RPMI7951 (cell line): ENCODE results near the gene IL12RB1. TPM values are rescaled to one million over a fixed set of nuclear protein-coding genes. Genes with fewer than 3 reads are reported as not detected.
A peak's percentile ranks its signal among the peaks of the same experiment; 100 is the strongest.
"Not testable (repeated sequence)": the region's sequence is repeated elsewhere in the genome, so short reads cannot be mapped to it uniquely, and the experiment has no call there.

Source experiments
- DNase-seq: peaks from one replicate; pipeline ENCODE4 v3.0.0-alpha.2; 2012; ENCODE audit warnings: low read depth
- total RNA-seq: library from RNA; depleted of rRNA; stranded (reverse); fragments of >200 nt; shearing (Covaris generic); gene quantifications from 2 replicates; pipeline ENCODE4 v1.2.3, GENCODE V29; 2014

IL12RB1 gene
- total RNA-seq, 1 experiment from 2014 or later, result 2.3 TPM

DNA sequence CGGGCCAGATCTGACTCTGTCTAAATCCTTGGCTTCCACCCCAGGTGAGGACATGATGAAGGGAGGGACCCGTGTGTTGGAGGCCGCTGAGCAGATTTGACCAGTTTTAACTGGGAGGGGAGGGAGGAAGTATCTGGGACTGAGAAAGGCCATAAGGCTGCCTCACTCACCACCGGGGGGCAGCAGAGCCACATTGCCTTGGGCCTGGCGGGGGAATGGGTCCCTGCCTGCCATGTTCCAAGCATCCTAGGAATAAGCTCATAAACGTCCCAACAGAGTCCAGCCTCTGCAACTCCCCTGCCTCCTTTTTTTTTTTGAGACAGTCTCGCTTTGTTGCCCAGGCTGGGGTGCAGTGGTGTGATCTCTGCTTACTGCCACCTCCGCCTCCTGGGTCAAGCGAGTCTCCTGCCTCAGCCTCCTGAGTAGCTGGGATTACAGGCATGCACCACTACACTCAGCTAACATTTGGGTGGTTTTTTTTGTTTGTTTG lies 26.3 kb upstream of the IL12RB1 start:
- peak; percentile 71 for DNase-seq

DNA sequence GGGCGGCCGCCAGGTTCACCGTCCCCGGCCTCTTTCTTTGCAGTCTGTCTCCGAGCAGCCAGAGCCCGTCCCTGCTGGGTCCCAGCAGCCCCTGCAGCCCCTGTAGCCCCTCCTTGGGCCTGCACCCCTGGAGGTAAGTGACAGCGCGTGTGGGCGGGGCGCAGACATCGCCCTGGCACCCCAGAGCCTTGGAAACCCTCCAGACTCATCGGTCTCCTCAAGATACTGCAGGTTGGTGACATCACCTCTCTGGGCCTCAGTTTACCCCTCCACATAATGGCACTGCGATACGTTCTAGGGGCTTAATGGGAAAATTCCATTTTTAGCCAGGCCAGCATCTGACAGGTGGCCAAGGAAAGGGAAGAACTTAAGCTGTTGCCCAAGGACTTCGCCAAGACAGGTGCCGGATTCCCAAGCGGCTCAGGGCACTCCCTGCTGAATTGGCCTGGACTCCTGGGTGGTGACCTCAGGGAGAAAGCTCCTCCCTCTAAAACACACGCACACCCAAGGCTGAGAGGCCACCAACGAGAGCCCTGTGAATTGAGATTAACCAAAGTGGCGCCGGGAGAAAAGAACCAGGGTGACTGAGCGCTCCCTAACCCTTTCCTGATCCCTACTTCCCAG lies 24.0 kb upstream of the IL12RB1 start:
- DNase-seq, result no peak

DNA sequence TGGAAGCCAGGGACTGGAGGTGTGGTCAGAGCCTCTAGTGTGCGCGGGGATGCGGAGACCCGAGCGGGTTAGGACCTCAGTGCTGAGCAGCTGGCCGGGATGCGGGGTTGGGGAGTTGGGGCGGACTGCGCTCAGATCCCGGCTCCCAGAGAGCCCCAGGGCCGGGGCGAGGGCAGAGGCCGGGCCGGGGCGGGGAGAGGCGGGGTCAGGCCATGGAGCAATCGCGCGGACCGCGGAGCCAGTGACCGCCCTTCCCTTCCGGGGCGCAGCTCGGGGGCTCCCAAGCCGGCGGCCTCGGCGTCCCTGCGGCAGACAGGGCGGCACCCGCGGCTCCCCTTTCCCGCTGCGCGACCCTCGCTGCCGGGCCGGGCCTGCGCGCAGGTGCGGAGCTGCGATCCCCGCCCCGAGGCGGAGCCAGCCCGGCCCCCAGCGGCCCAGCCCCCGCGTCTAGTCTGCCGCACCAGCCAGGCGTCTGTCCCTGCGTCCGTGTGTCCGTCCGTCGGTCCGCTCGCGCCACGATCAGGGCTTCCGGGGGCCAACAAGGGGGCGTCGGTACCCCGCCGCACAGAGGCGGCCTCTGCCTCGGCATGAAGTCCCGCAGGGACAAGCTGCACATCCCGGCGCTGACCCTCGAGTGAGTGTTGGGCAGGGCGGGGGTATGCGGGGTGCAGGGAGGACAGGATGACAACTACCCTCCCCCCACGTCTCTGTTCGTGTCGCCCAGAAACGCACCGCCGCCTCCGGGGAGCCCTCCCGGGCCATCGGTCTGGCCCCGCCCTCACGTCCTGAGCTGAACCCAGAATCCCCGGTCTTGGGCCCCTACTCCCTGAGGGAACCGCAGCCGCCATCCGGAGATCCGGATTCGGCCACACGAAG lies 23.2 kb upstream of the IL12RB1 start:
- peak; percentile 37 for DNase-seq

DNA sequence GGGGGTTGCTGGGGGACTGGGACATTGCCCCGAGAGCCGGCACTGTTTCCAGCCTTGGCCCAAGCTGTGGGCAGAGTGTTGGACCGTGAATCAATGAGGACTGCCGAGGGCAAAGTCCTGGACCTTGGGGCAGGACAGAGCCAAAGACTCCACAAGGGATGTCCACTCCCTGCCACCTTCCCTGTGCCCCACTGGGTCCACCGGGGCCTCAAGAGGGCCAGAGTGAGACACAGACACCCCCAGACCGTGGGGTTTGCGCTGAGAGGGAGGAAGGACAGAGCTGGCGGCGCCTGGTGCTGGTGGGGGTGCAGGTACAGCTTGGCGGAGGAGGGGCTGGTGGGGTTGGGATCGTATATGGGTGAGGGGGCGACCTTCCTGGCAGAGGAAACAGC lies 22.6 kb upstream of the IL12RB1 start:
- DNase-seq, result no peak

DNA sequence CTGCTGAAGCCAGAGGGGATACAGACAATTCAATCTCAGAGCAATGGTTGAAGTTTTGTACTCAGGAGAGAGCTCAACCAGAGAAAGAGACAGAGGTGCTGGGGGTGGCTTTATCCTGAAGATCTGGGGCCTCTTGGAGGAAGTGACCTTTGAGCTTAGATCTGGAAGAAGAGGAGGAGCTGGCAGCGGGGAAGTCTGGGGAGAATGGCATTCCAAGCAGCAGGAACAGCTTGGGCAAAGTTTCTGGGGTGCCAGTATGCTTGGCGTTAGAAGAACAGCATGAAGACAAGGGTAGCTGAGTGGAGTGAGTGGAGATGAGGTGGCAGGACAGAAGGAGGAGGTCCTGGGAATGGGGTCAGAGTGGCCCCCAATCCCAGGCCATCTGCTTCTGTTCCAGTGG lies 22.2 kb upstream of the IL12RB1 start:
- no peak for DNase-seq

DNA sequence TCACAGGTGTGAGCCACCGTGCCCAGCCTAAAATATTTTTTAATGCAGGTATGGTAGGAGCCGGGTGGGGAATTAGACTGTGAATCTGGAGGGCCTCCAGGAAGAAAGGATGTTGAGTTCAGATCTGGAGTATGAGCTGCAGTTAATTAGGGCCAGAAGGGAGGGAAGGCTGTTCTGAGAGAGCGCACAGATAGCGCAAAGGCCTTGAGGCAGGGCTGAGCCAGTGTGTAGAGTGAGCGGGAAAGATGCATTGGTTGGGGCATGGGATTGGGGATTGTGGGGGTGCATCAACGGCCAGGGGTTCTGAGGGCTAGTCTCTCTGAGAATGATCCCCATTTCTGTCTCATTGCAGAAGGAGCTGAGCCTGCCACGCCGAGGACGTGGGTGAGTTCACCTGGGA lies 20.5 kb upstream of the IL12RB1 start:
- DNase-seq, result no peak

DNA sequence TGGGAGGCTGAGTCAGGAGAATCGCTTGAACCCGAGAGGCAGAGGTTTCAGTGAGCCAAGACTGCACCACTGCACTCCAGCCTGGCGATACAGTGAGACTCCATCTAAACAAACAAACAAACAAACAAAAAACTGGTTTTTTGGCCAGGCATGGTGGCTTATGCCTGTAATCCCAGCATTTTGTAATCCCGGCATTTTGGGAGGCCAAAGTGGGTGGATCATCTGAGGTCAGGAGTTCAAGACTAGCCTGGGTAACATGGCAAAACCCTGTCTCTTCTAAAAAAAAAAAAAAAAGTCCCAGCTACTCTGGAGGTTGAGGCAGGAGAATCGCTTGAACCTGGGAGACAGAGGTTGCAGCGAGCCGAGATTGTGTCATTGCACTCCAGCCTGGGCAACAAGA lies 18.5 kb upstream of the IL12RB1 start:
- not testable (repeated sequence) for DNase-seq

DNA sequence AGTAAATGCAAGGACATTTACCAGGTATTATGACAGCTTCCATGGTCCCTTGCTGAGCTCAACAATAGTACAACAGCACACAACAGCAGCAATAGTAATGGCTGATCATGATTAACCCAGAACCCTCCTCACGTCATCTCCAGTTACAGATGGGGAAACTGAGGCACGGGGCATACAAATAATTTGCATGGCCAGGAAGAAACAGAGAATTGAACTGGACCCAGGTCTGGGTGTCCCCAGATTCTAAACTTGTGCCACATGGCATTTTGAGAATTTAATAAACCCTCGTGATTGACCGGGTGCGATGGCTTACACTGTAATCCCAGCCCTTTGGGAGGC lies 18.0 kb upstream of the IL12RB1 start:
- DNase-seq, result no peak

DNA sequence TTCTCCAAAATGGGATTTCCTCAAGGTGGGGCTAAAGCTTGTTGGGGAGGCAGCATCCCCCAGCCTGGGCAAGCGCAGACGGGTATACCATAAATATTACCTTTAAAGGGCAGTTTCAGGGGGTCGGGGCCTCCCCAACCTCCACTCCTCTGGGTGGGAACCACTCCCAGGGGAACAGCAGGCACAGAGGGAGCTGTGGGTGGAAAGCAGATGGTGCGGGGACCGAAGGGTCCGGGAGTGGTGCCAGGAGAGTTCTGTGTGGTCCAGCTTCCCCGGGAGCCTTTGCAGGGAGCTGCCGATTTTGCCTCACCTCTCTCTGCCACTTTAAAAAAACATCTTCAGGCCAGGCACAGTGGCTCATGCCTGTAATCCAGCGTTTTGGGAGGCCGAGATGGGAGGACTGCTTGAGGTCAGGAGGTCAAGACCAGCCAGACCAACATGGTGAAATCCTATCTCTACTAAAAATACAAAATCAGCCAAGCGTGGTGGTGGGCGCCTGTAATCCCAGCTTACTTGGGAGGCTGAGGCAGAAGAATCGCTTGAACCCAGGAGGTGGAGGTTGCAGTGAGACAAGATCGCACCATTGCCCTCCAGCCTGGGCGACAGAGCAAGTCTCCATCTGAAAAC lies 16.3 kb upstream of the IL12RB1 start:
- DNase-seq, result no peak

DNA sequence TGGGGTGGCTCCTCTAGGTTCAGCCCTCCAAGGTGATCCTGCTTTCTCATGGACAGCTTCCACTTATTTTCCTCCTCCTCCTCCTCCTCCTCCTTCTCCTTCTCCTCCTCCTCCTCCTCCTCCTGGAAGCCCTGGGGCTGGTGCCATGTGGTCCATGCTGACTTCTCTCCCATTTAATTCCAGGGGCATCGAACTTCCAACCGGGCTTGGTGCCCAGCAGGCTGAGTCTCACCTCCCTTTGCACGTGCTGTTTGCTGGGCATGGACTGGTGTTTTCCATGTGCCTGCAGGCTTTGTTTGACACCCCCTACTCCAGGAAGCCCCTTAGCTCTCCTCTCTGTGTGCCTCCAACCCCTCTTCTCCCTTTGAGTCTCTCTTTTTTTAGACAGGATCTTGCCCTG lies 14.5 kb upstream of the IL12RB1 start:
- DNase-seq, result no peak

DNA sequence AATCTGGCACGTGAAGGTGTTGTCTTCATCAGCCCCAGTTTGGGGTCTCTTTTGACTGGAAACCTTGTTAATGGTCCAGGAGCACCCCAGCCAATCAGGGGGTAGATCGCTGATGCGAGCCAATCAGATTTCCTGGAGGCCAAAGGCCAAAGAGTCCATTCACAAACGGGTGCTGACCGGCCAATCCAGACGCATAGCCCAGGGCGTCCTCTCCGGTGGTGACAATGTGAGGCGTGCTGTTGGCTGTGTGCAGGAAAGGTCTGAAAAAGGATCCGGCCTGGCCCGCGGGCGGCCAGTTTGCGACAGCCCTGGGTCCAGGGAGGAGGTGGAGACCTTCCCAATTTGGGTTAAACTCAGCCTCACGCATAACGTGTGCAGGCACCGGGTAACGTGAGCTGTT lies 14.0 kb upstream of the IL12RB1 start:
- DNase-seq, result peak; percentile 19

DNA sequence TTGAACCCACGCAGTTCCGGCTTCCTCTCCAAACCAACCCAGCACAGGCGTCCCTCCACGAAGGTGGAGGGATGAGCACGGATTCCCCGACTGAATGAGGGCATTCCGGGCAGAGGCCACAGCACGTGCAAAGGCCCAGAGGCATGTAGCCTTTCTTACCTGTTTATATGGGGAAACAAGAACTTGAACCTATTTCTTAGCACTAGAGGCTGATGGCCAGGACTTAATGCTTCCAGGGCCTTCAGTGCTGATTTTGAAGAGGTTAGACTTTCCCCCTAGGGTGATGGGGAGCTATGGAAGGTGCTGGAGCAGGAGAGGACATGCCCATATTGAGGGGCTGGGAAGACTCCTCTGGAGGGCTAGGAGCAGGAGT lies 12.9 kb upstream of the IL12RB1 start:
- no peak for DNase-seq

DNA sequence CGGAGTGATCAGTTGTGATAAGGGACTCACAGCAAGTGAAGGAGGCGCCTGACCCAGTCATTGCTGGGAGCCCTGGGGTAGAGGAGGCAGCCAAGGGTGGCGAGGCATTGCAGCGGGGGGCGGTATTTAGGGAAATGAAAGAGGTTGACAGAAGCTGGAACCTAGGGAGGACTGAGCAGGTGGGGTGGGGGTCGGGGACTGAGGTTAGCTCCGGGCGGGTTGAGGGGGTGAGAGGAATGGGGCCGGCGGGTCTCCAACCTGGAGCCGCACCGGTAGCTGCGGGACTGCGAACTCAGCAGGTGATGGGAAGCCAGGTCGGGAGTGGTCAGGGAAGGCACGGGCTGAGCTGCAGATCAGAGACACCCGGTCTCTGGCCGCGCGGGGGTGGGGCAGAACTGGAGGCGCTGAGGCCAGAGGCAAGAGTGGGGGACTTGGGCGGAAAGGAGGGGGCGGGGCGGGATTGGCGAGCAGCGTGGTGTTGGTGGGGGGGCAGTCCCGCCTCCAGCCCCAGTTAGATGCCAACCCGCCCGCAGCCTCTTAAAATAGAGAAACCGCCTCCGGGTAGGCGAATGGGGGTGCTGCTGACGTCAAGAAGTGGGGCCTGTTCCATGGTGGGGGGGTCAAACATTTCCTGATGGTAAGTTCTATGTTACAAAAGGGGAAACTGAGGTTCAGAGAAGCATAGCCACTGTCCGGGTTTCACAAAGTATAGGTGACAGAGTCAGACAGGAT lies 12.3 kb upstream of the IL12RB1 start:
- no peak for DNase-seq

DNA sequence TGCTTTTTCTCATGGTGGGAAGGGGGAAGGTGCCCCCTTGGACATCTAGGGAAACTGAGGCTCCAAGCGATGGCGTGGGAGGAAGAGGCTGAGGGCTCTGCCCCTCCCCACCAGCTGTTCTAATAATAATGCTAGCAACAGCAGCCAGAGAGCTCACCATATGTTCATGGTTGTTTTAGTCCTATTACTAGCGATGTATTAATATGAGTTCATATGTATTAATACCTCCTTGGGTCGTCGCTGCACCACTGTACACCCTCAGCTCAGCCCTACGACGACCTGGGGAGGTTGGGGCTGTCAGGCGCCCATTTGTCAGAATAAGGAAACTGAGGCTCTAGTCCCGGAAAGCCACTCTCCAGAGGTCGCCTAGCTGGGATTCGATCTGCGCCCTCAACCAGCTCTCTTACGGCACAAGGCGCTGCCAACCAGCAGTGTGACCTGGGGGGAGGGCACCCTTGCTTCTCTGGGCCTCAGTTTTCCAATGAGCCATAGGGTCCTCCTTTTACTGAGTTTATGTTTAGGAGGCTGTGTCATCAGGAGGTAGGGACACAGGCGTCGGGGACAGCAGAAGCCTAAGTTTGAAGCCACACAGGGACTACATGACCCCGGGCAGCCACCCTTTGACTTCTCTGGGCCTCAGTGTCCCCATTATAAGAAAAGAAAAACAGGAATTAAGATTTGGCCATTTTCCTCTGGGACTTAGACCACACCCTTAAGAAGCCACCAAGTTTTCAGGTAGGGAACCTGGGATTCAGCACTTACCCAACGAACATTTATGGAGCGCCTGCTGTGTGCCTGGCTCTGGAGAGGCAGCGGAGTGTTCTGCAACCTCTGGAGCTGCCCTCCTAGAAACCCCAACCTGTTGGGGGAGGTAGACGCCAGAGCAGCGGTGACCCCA lies 11.5 kb upstream of the IL12RB1 start:
- DNase-seq, result no peak

DNA sequence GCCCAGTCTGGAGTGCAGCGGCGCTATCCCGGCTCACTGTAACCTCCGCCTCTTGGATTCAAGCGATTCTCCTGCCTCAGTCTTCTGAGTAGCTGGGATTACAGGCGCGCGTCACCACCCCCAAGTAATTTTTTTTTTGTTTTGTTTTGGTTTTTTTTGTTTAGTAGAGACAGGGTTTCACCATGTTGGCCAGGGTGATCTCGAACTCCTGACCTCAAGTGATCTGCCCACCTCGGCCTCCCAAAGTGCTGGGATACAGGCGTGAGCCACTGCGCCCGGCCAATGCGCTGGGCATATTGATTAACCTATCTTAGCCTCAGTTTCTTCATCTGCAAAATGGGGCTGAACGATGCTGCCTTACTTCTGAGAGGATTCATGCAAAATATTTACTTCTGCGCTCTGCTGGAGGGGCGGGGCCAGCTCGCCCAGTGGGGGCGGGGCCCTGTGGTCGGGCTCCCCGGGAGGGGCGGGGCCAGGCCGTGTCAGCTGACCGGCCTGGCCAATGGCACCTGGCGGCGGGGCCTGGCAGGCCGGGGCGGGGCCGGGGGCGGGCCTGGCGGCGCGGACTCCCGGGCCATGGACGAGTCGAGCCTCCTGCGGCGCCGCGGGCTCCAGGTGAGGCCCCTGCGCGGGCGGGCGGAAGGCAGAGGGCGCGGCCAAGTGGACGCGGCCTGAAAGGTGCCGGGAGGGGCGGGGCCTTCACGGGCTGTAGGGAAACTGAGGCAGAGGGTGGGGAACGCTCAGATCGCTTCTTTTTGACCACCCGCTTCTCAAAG lies 10.7 kb upstream of the IL12RB1 start, which contains the start of gene MAST3:
Gene MAST3, plus strand, starts transcription at position 562 of the 776 bp plus-strand sequence. Its CDS starts 15 bp downstream, at position 577.
- DNase-seq, result peak; percentile 79

DNA sequence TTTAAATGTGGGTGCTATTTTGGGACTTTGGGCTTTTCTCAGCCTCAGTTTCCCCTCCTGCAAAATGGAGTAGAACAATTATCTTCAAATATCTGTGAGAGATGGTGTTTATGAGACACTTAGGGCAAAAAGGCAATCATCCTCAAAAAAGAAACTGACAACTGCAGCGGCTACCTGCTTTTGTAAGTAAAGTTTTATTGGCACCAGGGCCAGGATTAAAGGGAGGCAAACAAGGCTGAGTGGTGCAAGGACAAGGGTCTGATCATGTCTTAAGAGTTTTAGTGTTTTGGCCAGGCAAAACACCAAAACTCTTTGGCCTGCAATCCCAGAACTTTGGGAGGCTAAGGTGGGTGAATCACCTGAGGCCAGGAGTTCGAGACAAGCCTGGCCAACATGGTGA lies 9.5 kb upstream of the IL12RB1 start:
- DNase-seq, result no peak

DNA sequence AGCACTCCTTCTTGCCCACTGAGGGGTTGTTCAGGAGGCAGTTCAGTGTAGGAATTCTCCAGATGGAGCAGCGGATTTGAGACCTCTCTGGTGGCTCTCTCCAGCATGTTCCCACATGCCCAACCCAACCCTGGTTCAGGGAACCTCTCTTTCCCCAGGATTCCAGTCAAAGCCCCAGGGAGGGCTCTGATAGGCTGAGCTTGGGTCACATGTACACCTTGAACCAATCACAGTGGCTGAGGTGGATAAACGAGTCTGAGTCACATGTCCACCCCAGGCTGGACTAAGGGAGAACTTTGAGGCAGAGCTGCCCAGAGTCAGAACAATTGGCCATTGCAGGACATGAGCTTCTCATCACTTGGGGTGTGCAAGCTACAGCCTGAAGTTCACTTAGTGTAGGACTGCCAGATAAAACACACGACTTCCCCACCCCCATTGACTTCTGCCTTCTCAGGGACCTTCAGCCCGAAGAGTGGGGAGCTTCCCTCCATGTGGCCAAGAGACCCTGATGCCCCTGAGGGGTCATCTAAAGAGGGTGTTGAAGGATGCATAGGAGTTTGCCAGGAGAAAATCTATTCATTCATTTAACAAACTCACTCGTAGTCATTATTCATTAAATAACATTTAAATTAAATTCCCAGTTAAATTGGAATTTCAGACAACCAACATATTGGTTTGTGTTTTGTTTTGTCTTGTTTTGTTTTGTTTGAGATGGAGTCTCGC lies 6.9 kb upstream of the IL12RB1 start:
- DNase-seq, result peak; percentile 61

DNA sequence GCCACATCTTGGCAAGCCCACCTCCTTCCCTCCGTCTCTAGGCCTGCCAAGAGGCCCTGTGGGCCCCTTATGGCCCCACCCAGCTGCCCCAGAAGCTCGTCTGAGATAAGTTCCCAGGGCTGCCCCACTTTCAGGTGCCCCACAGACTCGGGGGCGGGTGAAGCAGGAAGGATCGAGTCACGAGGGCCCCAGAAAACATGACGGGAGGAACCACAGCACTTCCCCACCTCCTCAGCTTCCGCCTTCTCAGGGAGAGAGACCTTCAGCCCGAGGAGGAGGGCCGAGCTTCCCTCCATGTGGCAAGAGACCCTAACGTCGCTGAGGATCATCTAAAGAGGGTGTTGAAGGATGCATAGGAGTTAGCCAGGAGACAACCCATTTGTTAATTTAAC lies 4.5 kb upstream of the IL12RB1 start:
- DNase-seq, result no peak

DNA sequence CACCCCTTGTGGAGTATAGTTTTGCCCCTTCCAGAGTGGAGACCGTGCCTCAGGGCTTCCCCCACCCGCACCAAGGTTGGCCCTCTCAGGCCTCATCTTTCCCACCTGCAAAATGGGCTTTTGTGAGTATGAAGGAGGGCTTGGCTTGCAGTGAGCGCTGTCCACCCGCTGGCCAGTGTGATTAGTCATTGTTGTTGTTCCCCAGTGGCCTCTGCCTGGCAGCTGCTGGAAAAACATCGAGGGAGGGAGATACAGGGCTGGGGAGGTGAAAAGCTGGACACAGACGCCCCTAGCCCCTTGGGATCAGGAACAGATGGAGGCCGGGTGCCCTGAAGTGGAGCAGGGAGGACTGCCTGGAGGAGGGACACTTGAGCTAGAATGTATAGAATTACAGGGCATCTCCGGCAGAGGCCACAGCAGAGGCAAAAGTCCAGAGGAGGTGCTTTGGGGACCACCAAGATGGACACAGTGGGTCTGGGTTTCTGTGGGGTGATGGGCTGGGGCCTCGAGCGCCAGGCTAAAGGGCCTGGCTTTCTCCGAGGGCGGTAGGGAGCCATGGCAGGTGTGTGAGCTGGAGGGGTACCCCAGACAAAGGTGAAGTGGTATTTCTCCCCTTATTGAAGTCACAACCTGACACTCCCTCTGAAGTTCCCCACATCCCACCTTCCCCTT lies 3.9 kb upstream of the IL12RB1 start:
- peak; percentile 23 for DNase-seq
